ELF-1 (cell line): ENCODE measurements around the gene NUPR1.
"Not testable (repeated sequence)": the region's sequence is repeated elsewhere in the genome, so short reads cannot be mapped to it uniquely, and the experiment has no call there.

Experiments
- DNase-seq: peaks from one replicate; pipeline ENCODE4 v3.0.0-alpha.2; 2016; ENCODE audit warnings: low read depth, low spot score

Gene NUPR1

GRCh38 chr16:28498666-28499381, 40.0 kb downstream of the NUPR1 start:
- DNase-seq, result no peak

DNA sequence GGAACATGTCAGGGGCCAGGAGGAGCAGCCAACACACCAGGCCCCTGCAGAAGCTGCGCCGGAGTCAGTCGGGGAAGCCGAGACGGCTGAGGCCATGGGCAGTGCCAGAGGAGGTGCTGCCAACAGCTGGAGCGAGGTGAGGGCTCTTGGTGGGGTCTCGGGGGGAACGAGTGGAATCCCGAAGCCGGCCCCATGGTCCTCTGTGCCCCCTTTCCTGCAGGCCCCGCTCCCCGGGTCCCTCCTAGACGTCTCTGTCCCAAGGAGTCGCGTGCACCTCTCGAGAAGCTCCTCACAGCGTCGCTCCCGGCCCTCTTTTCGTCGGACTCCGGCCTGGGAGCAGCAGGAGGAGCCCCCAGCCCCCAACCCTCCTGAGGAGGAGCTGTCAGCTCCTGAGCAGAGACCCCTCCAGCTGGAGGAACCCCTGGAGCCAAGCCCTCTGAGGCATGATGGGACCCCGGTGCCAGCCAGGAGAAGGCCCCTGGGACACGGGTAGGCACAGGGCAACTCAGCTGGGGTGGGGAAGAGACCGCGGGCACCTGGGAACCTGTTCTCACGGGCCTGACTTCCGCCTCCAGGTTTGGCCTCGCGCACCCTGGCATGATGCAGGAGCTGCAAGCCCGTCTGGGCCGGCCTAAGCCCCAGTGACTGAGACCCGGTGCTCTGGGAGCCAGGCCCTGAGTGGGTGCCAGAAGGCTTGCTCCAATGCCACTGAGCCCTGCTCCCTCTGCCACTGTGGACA, 40.7 kb downstream of the NUPR1 start:
- DNase-seq, result no peak

GRCh38 chr16:28497386-28497785, 41.4 kb downstream of the NUPR1 start:
- no peak for DNase-seq

- DNase-seq, result peak; percentile 39
Observed at GRCh38 chr16:28496844-28497243, 41.9 kb downstream of the NUPR1 start.

DNA sequence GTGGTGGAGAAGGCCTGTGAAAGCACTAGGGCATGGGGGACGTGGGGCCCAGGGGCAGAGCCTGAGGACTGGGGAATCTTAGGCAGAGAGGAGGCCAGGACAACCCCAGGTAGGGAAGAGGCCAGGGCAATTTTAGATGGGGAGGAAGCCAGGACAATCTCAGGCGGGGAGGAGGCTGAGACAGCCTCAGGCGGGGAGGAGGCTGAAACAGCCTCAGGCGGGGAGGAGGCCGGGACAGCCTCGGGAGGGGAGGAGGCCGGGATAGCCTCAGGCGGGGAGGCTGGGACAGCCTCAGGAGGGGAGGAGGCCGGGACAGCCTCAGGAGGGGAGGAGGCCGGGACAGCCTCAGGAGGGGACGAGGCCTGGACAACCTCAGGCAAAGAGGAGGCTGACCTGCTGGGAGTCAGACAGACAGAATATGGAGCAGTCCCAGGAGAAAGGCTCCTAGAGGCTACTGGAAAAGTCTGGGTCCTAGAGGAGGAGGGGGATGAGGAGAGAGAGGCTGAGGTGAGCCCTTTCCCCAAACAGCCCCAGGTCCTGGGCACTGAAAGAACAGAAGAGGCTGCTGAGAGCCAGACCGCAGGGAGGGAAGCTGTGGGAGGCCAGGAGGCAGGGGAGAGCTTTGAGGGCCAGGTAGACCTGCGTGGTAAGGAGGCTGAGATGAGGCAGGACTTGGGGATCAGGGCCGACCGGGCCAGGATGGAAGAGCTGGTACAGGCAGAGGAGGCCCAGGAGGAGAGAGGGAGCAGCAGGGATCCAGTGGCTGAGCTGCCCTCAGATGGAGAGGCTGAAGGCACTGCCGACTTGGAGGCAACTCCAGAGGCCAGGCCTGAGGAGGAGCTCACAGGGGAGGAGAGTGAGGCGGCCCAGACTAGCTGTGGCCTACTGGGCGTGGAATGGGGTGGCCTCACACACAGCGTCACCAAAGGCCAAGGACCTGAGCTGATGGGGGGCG, 42.7 kb downstream of the NUPR1 start:
- no peak for DNase-seq

GRCh38 chr16:28495098-28495793, 43.5 kb downstream of the NUPR1 start:
- no peak for DNase-seq

- no peak for DNase-seq
Observed at GRCh38 chr16:28494121-28494851, 44.5 kb downstream of the NUPR1 start, which contains the start of gene APOBR. Gene APOBR (plus strand): TSS chr16:28494643. CDS start chr16:28494682, 39 bp downstream.

GRCh38 chr16:28492511-28492910, 46.3 kb downstream of the NUPR1 start:
- DNase-seq, result no peak

DNA sequence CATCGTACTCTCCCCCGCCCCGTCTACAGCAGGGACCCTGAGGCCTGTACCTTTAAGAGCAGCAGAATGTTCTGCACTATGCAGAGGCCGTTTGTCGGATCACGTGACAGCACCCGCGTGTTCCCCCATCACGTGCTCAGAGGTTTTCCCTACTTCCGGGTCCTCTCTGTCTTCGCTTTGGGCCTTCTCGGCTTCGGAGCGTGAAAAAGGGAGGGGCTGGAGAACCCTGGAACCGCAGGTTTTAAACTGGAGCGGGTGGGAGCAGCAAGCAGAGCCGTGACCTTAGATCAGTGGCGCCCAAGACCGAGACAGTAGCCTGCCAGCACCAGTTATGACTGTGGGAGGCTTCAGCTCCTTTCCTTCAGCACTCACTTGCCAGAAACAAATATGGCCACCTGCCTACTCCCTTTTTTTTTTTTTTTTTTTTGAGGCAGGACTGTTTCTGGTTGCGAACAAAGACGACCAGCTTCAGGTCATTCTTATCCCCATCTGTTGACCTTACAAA, 46.8 kb downstream of the NUPR1 start, which contains the start of gene CLN3:
Gene CLN3 (minus strand): TSS at position 105 of the 505 bp plus-strand sequence. CDS start 315 bp downstream, outside the sequence.
- peak; percentile 96 for DNase-seq

DNA sequence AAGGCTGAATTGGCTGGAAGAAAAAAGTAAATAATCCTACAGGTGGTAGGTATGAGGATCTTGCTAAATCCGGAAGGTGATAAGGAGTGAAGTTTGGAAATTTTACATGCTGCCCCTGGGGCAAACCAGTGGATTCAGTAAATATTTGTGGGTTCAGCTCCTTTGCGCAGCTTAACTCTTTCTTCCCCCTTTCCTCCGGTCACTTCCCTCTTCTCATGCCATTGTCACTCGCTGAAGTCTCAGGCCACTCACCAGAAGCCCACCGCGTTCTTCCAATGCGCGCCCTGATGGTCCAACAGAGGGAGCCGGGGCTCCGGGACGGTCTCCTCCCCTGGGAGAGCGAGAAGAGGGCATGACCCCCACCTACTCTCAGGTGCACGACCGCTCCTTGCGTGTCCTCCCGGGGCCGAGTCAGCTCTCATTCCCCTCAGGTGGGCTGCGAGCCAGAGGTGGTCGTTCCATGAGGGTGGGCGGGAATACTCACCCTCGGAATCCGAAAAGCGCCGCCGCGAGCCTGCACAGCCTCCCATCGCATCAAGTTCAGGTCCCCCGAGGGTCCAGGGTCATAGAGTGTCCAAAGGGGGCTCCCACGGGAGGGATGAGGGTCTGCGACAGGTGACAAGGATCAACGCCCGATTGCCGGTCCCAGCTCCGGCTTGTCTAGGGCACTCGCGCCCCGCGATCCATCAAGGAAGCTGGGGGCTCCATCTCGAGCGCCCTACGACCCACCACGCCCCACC, 47.4 kb downstream of the NUPR1 start:
- DNase-seq, result peak; percentile 56

DNA sequence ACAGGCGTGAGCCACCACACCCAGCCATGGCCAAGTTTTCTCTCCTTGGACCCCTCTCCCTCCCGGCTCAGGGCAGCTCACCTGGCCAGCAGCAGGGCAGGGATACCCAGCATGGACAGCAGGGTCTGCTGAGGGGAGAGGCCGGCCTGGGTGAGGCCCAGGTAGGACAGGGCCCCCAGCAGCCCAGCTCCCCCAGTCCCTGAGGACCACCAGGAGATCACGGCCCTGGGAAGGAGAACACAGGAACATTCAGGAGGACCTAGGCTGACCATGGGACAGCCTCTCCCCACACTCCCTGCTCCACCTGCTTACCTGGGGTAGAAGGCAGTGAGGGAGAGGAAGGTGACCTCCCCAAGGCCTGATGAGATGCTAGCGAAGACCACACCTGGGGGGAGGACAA, 52.5 kb downstream of the NUPR1 start:
- no peak for DNase-seq

DNA sequence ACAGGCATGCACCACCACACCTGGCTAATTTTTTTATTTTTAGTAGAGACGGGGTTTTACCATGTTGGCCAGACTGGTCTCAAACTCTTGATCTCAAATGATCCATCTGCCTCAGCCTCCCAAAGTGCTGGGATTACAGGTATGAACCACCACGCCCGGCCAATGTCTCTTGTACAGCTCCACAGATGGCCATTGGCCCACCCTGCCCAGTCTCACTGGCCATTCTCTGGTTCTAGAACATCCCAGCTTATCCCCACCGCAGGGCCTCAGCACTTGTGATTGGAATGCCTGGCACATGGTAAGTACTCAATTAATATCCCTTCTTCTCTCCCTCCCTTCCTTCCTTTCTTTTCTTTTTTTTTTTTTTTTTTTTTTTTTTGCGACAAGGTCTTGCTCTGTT, 55.4 kb downstream of the NUPR1 start:
- not testable (repeated sequence) for DNase-seq
